Vagina (tissue), 2 donors: ENCODE measurements around the gene IRAK4.

Experiments
- POLR2A ChIP-seq, 2 donors: fragments of 450-650 bp; IDR thresholded peaks; one replicate each; pipeline ENCODE4 v1.6.1; 2017; ENCODE audit warnings: antibody characterized with exemption in 2 of 2, mild to moderate bottlenecking in 2 of 2, moderate library complexity in 2 of 2
- POLR2AphosphoS5 ChIP-seq, 2 donors: sonication (generic); formaldehyde crosslinking; IDR thresholded peaks; one replicate each; pipeline ENCODE4 v1.9.0; 2017; ENCODE audit warnings: antibody characterized with exemption in 2 of 2, mild to moderate bottlenecking in 2 of 2, low read depth in 1 of 2; ENCODE audit not compliant: insufficient read depth in 1 of 2
- TF ChIP-seq, protein P1 (sequence below), 3 experiments: fragments of 450-650 bp in 2 of 3; fragments of 200-600 bp in 1 of 3; sonication (generic) in 1 of 3; IDR thresholded peaks; one replicate each; pipeline ENCODE4 v1.5.1; 2017 to 2019; ENCODE audit warnings: antibody characterized with exemption in 3 of 3, mild to moderate bottlenecking in 2 of 3, moderate library complexity in 2 of 3

DNA sequence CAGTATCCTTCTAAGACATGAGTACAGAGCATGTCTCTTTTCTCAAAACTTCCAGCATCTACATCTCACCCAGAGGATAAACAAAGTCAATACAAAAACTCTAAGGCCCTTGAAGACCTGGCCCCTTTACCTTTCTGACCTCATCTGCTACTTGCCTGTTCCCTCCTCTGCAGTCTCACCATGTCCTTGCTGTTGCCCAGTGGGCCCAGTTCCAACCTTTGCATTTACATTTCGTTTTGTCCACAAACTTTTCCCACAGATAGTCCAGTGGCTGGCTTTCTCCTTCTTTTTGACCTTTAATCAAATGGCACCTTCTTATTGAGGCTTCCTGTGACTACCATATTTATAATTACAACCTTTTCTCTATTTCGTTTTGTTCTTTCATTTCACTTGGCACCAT, 1.6 kb downstream of the IRAK4 start:
- TF ChIP-seq, protein P1, sequence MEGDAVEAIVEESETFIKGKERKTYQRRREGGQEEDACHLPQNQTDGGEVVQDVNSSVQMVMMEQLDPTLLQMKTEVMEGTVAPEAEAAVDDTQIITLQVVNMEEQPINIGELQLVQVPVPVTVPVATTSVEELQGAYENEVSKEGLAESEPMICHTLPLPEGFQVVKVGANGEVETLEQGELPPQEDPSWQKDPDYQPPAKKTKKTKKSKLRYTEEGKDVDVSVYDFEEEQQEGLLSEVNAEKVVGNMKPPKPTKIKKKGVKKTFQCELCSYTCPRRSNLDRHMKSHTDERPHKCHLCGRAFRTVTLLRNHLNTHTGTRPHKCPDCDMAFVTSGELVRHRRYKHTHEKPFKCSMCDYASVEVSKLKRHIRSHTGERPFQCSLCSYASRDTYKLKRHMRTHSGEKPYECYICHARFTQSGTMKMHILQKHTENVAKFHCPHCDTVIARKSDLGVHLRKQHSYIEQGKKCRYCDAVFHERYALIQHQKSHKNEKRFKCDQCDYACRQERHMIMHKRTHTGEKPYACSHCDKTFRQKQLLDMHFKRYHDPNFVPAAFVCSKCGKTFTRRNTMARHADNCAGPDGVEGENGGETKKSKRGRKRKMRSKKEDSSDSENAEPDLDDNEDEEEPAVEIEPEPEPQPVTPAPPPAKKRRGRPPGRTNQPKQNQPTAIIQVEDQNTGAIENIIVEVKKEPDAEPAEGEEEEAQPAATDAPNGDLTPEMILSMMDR (IDR thresholded peaks at IDR 0.05): no peak
- TF ChIP-seq POLR2A (IDR thresholded peaks at IDR 0.05) (no peak), POLR2AphosphoS5 (IDR thresholded peaks at IDR 0.05; ENCODE audit: insufficient read depth in 1 of 2, low read depth in 1 of 2) (no peak)
